K562 (cell line): Measurements from ENCODE around the gene VEGFA. TPM values are rescaled to one million over a fixed set of nuclear protein-coding genes. Genes with fewer than 3 reads are reported as not detected.

ENCODE experiments used
- ARHGAP35 ChIP-seq: fragments of 450-650 bp; IDR thresholded peaks from 2 replicates; pipeline ENCODE4 v1.6.1; 2018; ENCODE audit not compliant: partially characterized antibody
- E2F5 ChIP-seq: sonication (generic); formaldehyde crosslinking; IDR thresholded peaks from 2 replicates; pipeline ENCODE4 v1.8.0; 2022; ENCODE audit warnings: mild to moderate bottlenecking, missing genetic modification reagents
- EP300 ChIP-seq: IDR thresholded peaks from 2 replicates; pipeline ENCODE4 v1.6.1; 2012; ENCODE audit warnings: low read length, improper control_type of control experiment
- ETS1 ChIP-seq: conservative IDR thresholded peaks from 2 replicates; pipeline ENCODE4 v1.6.1; 2011; ENCODE audit warnings: low read depth, mild to moderate bottlenecking, low read length; ENCODE audit not compliant: control insufficient read depth
- FUS ChIP-seq: fragments of 200-400 bp; formaldehyde crosslinking; optimal IDR thresholded peaks from 2 replicates; pipeline ENCODE3; 2017; ENCODE audit warnings: low read depth, low read length
- JUND ChIP-seq, 2 experiments: IDR thresholded peaks; 2 replicates in 1 of 2; 3 replicates in 1 of 2; pipeline ENCODE4 v1.6.1; 2011; ENCODE audit warnings: borderline replicate concordance in 2 of 2, low read depth in 2 of 2, low read length in 2 of 2, improper control_type of control experiment in 1 of 2, missing biosample characterization in 1 of 2, missing genetic modification characterization in 1 of 2, missing genetic modification reagents in 1 of 2
- KHSRP ChIP-seq: fragments of 450-650 bp; IDR thresholded peaks from 2 replicates; pipeline ENCODE4 v1.6.1; 2017
- MAZ ChIP-seq, 2 experiments: fragments of 450-650 bp in 1 of 2; sonication (generic) in 1 of 2; formaldehyde crosslinking; IDR thresholded peaks in 1 of 2; conservative IDR thresholded peaks in 1 of 2; 2 replicates each; pipeline versions ENCODE4 v1.4.0 to v1.5.0; 2020; ENCODE audit warnings: mild to moderate bottlenecking in 1 of 2, missing genetic modification reagents in 1 of 2
- MYNN ChIP-seq, 2 experiments: sonication (generic); formaldehyde crosslinking in 1 of 2; IDR thresholded peaks; 2 replicates each; pipeline versions ENCODE4 v1.5.0 to v1.6.1; 2016 to 2020; ENCODE audit warnings: antibody characterized with exemption in 1 of 2, missing genetic modification reagents in 1 of 2
- NFATC3 ChIP-seq: fragments of 450-650 bp; IDR thresholded peaks from 2 replicates; pipeline ENCODE4 v1.6.1; 2017; ENCODE audit warnings: mild to moderate bottlenecking
- RBM15 ChIP-seq: fragments of 200-400 bp; formaldehyde crosslinking; IDR thresholded peaks from 2 replicates; pipeline ENCODE4 v1.6.1; 2018; ENCODE audit warnings: mild to moderate bottlenecking, low read length, moderate library complexity; ENCODE audit not compliant: insufficient read depth
- RBM25 ChIP-seq: fragments of 200-400 bp; formaldehyde crosslinking; IDR thresholded peaks from 2 replicates; pipeline ENCODE4 v1.6.1; 2018; ENCODE audit warnings: low read length, low read depth, moderate library complexity; ENCODE audit not compliant: severe bottlenecking
- RREB1 ChIP-seq: fragments of 250-450 bp; sonication (Bioruptor Pico); IDR thresholded peaks from 2 replicates; pipeline ENCODE4 v1.4.0; 2020
- TCF7L2 ChIP-seq: fragments of 150-350 bp; IDR thresholded peaks from 2 replicates; pipeline ENCODE4 v1.6.1; 2016; ENCODE audit warnings: low read depth, mild to moderate bottlenecking, low read length, moderate library complexity
- ZMIZ1 ChIP-seq, 2 experiments: fragments of 150-350 bp in 1 of 2; IDR thresholded peaks; 2 replicates each; pipeline ENCODE4 v1.6.1; 2012 to 2016; ENCODE audit warnings: low read depth in 2 of 2, low read length in 2 of 2, mild to moderate bottlenecking in 1 of 2, moderate library complexity in 1 of 2
- polyA plus RNA-seq, 8 experiments: library from polyadenylated mRNA; depleted of rRNA in 4 of 8; stranded (reverse) in 5 of 8; unstranded in 3 of 8; fragments of >200 nt; fragmentation: Nextera tagmentation in 2 of 8; fragmentation: Illumina TruSeq in 1 of 8; extraction: Ambion mirVana in 2 of 8; extraction: Trizol in 1 of 8; gene quantifications; 2 replicates each; pipeline versions ENCODE4 v1.2.1 to v1.2.3, GENCODE V29; 2011 to 2014; ENCODE audit warnings: inconsistent platforms in 1 of 8, missing spikeins in 1 of 8
- total RNA-seq, 7 experiments: library from RNA; depleted of rRNA in 6 of 7; stranded (reverse); fragments of >200 nt in 6 of 7; fragmentation: Illumina TruSeq in 2 of 7; extraction: Trizol in 2 of 7; gene quantifications; 2 replicates each; pipeline versions ENCODE4 v1.2.1 to v1.2.3, GENCODE V29; 2011 to 2021; ENCODE audit warnings: low replicate concordance in 1 of 7

VEGFA gene
- total and polyA plus RNA-seq, 9 of the 15 experiments (the other 6 are each of a cell fraction or from before 2014, with no cell fraction given), result 14.0 to 271 (median 124) TPM

- no peak for TF ChIP-seq RREB1 (CRISPR knock-in tag)
- TF ChIP-seq E2F5 (CRISPR knock-in tag), result no peak
- TF ChIP-seq NFATC3, result no peak
- TF ChIP-seq MYNN (IDR thresholded peaks at IDR 0.05), result no peak
- TF ChIP-seq MYNN (CRISPR knock-in tag; IDR thresholded peaks at IDR 0.05), result no peak
- TF ChIP-seq EP300, result no peak
- TF ChIP-seq RBM25, result peak; percentile 99
- TF ChIP-seq ETS1, result no peak
- TF ChIP-seq JUND (IDR thresholded peaks at IDR 0.05; ENCODE audit: borderline replicate concordance, low read depth, low read length), result no peak
- TF ChIP-seq JUND (tag; IDR thresholded peaks at IDR 0.05; ENCODE audit: borderline replicate concordance, low read depth, low read length), result no peak; the same call in 2 of the 3 replicates
- no peak for TF ChIP-seq ZMIZ1 (IDR thresholded peaks at IDR 0.05; ENCODE audit: low read depth in 2 of 2, low read length in 2 of 2)
- TF ChIP-seq MAZ (CRISPR knock-in tag; conservative IDR thresholded peaks at IDR 0.05 in 1 of 2, IDR thresholded peaks at IDR 0.05 in 1 of 2), result 0 out of 4 replicates have a peak, but pooled peaks of 1 of the 2 experiments have one; percentile 6
- TF ChIP-seq ARHGAP35, result no peak
- TF ChIP-seq FUS, result no peak
- no peak for TF ChIP-seq RBM15
- no peak for TF ChIP-seq KHSRP
- TF ChIP-seq TCF7L2, result no peak
Measured at GRCh38 chr6:43738877-43739641, 31.0 kb upstream of the VEGFA start (continued).
